Parathyroid adenoma (tissue), 2 donors: ENCODE results near the gene ADCY6.
A peak's percentile ranks its signal among the peaks of the same experiment; 100 is the strongest.
"Not testable (repeated sequence)": the region's sequence is repeated elsewhere in the genome, so short reads cannot be mapped to it uniquely, and the experiment has no call there.

ENCODE experiments used
- H2AFZ ChIP-seq: fragments of 300-600 bp; sonication (generic); one replicate; pipeline ENCODE4 v1.7.0; 2017; ENCODE audit warnings: antibody characterized with exemption, mild to moderate bottlenecking
- H3K27ac ChIP-seq: fragments of 300-600 bp; sonication (generic); one replicate; pipeline ENCODE4 v1.7.0; 2017
- H3K27me3 ChIP-seq: fragments of 300-600 bp; sonication (generic); one replicate; pipeline ENCODE4 v1.7.0; 2017; ENCODE audit warnings: low read length; ENCODE audit not compliant: control insufficient read depth, insufficient read depth
- H3K36me3 ChIP-seq: fragments of 300-600 bp; sonication (generic); one replicate; pipeline ENCODE4 v1.7.0; 2017; ENCODE audit warnings: low read length; ENCODE audit not compliant: control insufficient read depth, insufficient read depth
- H3K4me1 ChIP-seq: fragments of 300-600 bp; sonication (generic); one replicate; pipeline ENCODE4 v1.7.0; 2017; ENCODE audit warnings: control low read depth
- H3K4me2 ChIP-seq: fragments of 300-600 bp; sonication (generic); one replicate; pipeline ENCODE4 v1.7.0; 2017; ENCODE audit warnings: low read length
- H3K4me3 ChIP-seq: fragments of 300-600 bp; sonication (generic); one replicate; pipeline ENCODE4 v1.7.0; 2017; ENCODE audit warnings: low read depth, low read length
- H3K79me2 ChIP-seq: fragments of 300-600 bp; sonication (generic); one replicate; pipeline ENCODE4 v1.7.0; 2017; ENCODE audit warnings: control low read depth
- H3K9ac ChIP-seq: fragments of 300-600 bp; sonication (generic); one replicate; pipeline ENCODE4 v1.7.0; 2017; ENCODE audit warnings: mild to moderate bottlenecking
- H3K9me3 ChIP-seq: fragments of 300-600 bp; sonication (generic); one replicate; pipeline ENCODE4 v1.7.0; 2017; ENCODE audit warnings: low read length; ENCODE audit not compliant: control insufficient read depth
- TF ChIP-seq, protein P1 (sequence below): fragments of 300-600 bp; sonication (generic); IDR thresholded peaks from one replicate; pipeline ENCODE4 v1.7.0; 2017; ENCODE audit warnings: antibody characterized with exemption, mild to moderate bottlenecking
- donor health status: primary hyperparathyroidism.

Gene ADCY6

GRCh38 chr12:48736456-48736855, 52.4 kb downstream of the ADCY6 start:
- H3K4me3 ChIP-seq: no peak overlapping the region
- H3K79me2 ChIP-seq: no peaks in the 10 kb centered on the region
- H3K4me1 ChIP-seq: no peaks in the 10 kb centered on the region
- no peak overlapping the region for H3K4me2 ChIP-seq
- no peak overlapping the region for H2AFZ ChIP-seq
- no peaks in the 10 kb centered on the region for H3K36me3 ChIP-seq
- H3K9ac ChIP-seq: no peak overlapping the region
- TF ChIP-seq, protein P1, sequence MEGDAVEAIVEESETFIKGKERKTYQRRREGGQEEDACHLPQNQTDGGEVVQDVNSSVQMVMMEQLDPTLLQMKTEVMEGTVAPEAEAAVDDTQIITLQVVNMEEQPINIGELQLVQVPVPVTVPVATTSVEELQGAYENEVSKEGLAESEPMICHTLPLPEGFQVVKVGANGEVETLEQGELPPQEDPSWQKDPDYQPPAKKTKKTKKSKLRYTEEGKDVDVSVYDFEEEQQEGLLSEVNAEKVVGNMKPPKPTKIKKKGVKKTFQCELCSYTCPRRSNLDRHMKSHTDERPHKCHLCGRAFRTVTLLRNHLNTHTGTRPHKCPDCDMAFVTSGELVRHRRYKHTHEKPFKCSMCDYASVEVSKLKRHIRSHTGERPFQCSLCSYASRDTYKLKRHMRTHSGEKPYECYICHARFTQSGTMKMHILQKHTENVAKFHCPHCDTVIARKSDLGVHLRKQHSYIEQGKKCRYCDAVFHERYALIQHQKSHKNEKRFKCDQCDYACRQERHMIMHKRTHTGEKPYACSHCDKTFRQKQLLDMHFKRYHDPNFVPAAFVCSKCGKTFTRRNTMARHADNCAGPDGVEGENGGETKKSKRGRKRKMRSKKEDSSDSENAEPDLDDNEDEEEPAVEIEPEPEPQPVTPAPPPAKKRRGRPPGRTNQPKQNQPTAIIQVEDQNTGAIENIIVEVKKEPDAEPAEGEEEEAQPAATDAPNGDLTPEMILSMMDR: no peak
- no peaks in the 10 kb centered on the region for H3K9me3 ChIP-seq
- H3K27me3 ChIP-seq: no peaks in the 10 kb centered on the region
- H3K27ac ChIP-seq: no peak overlapping the region

DNA sequence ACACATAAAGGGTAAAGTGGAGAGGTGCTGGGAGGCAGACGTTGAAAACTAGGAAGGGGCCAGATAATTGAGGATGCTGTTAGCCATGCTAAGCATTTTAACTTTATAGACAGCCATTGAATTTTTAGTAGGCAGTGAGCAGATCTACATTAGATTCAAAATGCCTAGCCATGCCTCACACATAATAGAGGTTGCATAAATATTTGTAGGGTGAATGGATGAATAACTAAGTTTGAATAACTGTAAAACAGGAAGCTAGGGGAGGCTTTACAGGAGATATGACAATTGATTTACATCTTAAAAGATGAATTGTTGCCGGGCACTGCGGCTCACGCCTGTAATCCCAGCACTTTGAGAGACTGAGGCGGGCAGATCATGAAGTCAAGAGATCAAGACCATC, 60.1 kb downstream of the ADCY6 start:
- no peaks in the 10 kb centered on the region for H3K4me1 ChIP-seq

GRCh38 chr12:48720737-48721136, 68.2 kb downstream of the ADCY6 start:
- not testable (repeated sequence) for H3K27me3 ChIP-seq, H3K36me3 ChIP-seq, H3K4me3 ChIP-seq, H3K9ac ChIP-seq, H3K4me1 ChIP-seq, H3K4me2 ChIP-seq, H3K79me2 ChIP-seq, H2AFZ ChIP-seq, H3K27ac ChIP-seq, H3K9me3 ChIP-seq

More for the DNA sequence above, 60.1 kb downstream of the ADCY6 start:
- H3K9me3 ChIP-seq: no peaks in the 10 kb centered on the region
- TF ChIP-seq, protein P1: no peak
- H3K4me3 ChIP-seq: no peak overlapping the region
- no peaks in the 10 kb centered on the region for H3K27me3 ChIP-seq
- H3K4me2 ChIP-seq: no peak overlapping the region
- H2AFZ ChIP-seq: no peak overlapping the region
- no peak overlapping the region for H3K9ac ChIP-seq
- H3K79me2 ChIP-seq: no peaks in the 10 kb centered on the region
- no peaks in the 10 kb centered on the region for H3K36me3 ChIP-seq
- no peak overlapping the region for H3K27ac ChIP-seq

- H3K79me2 ChIP-seq, H3K27me3 ChIP-seq, H2AFZ ChIP-seq, H3K4me2 ChIP-seq, H3K9me3 ChIP-seq, H3K9ac ChIP-seq, H3K36me3 ChIP-seq, H3K4me1 ChIP-seq, H3K4me3 ChIP-seq, H3K27ac ChIP-seq: not testable (repeated sequence)
These were observed 68.7 kb downstream of the ADCY6 start for GRCh38 chr12:48720171-48720570.

GRCh38 chr12:48719002-48719401, 69.9 kb downstream of the ADCY6 start:
- H2AFZ ChIP-seq, H3K36me3 ChIP-seq, H3K27ac ChIP-seq, H3K4me1 ChIP-seq, H3K4me2 ChIP-seq, H3K9ac ChIP-seq, H3K4me3 ChIP-seq, H3K27me3 ChIP-seq, H3K9me3 ChIP-seq: not testable (repeated sequence)
- peaks cover 12% of the 10 kb centered on the region for H3K79me2 ChIP-seq

DNA sequence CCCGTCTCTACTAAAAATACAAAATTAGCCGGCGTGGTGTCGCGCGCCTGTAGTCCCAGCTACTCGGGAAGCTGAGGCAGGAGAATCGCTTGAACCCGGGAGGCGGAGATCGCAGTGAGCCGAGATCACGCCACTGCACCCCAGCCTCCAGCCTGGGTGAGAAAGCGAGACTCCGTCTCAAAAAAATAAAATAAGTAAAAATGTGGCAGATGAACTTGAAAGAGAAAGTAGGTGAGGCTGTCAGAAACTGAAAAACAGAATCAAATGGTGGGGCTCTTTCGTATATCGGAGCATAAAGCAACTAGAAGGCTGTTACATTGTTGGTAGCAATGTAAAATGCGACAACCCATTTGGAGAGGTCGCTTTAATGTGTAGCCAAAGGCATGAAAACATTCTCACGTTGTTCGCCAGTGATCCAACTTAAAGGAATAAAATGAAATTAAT, 71.6 kb downstream of the ADCY6 start:
- Histone ChIP-seq H3K4me3 (peak overlapping the region; percentile 84), H3K27ac (peak overlapping the region; percentile 93), H3K27me3 (no peaks in the 10 kb centered on the region), H2AFZ (peak overlapping the region; percentile 71), H3K9ac (no peak overlapping the region), H3K79me2 (peaks cover 21% of the 10 kb centered on the region), H3K4me2 (peak overlapping the region; percentile 89), H3K36me3 (no peaks in the 10 kb centered on the region), H3K4me1 (no peaks in the 10 kb centered on the region), H3K9me3 (no peaks in the 10 kb centered on the region)
- TF ChIP-seq, protein P1: no peak
